Camera-type eye (tissue), 1 donor: ENCODE data around the gene TMEM106B. TPM values are rescaled to one million over a fixed set of nuclear protein-coding genes. Genes with fewer than 3 reads are reported as not detected.

ENCODE experiments used
- total RNA-seq: library from RNA; depleted of rRNA; stranded (reverse); fragments of >200 nt; gene quantifications from one replicate; pipeline ENCODE4 v1.2.3, GENCODE V29; 2014

Gene TMEM106B
- total RNA-seq, result 105 TPM

DNA sequence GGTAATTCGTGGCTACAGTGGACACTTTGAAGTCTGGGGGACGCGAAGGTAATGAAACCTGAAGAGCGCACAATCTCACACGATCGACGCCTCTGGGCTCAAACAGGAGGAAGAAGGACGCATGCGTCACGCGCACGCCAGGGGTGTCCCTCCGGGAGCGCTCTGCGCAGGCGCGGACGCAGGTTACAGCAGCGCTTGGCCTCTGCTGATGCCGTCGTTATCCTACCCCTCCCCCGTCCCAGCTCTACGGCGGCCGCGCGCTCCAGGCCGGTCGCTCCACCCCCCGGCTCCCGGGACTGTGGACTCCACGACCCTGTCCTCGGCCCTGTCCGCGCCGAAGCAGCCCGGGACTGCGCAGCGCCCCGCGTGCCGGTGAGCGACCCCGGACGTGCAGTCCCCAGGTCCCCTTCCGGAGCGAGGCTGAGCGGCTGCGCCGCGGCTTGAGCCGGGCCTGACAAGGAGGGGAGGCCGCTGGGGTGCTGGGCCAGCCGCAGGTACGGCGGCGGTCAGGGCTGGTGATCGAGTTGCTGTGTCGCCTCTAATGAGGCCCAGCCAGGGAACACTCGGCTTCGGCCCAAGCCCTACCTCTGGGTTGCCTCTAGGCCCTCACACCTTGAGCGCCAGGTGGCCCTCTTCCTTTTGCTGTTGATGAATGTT, at the start of gene TMEM106B:
TSS of gene TMEM106B (plus strand) at position 241 of the 657 bp plus-strand sequence. CDS start 3,517 bp downstream, outside the sequence.

Other genes with a start within 250 kb of the TMEM106B start
- gene VWDE, start 192.6 kb downstream of the TMEM106B start, total RNA-seq, result 1.4 TPM